RWPE1 (cell line): ENCODE results near the gene INTS13.

ENCODE experiments used
- CTCF ChIA-PET: fragments of 350-600 bp; sonication (Branson Sonifier 250); formaldehyde crosslinking; extraction: SDS; loops from one replicate; lab custom pipeline; 2021; lab: Yijun Ruan, JAX
- POLR2A ChIA-PET: fragments of 400-600 bp; formaldehyde crosslinking; extraction: SDS; loops from one replicate; lab custom pipeline; 2020; ENCODE audit warnings: antibody characterized with exemption; ENCODE audit not compliant: low non-redundant PET; lab: Yijun Ruan, JAX
- DNase-seq: peaks from one replicate; pipeline ENCODE4 v3.0.0; 2012; ENCODE audit warnings: low spot score
- H3K27ac ChIP-seq: fragments of 450-650 bp; 2 replicates; pipeline ENCODE4 v1.5.1; 2017
- CTCF ChIP-seq: fragments of 450-650 bp; conservative IDR thresholded peaks from 2 replicates; pipeline ENCODE4 v1.5.1; 2017; ENCODE audit warnings: low read depth, mild to moderate bottlenecking

INTS13 gene

GRCh38 chr12:26872625-26873024 is 65.2 kb downstream of the INTS13 start:
- no peak overlapping the region for H3K27ac ChIP-seq
- DNase-seq = no peak
- TF ChIP-seq CTCF = no peak
- CTCF ChIA-PET = no interaction called here
- POLR2A ChIA-PET = no interaction called here

- POLR2A ChIA-PET = no interaction called here
Observed at GRCh38 chr12:26871985-26872384, 65.8 kb downstream of the INTS13 start.

GRCh38 chr12:26870491-26871419 is 67.0 kb downstream of the INTS13 start:
- ChIA-PET POLR2A (interaction anchor here (0.5 kb wide), 1 partner anchor 940 kb away, joined by 3 read pairs; no protein-coding TSS in a partner anchor), CTCF (interaction anchor here (0.7 to 1.5 kb wide), 2 partner anchors 9 to 14 kb away, joined by 5 to 6 read pairs; no protein-coding TSS in a partner anchor)
- H3K27ac ChIP-seq = peak overlapping the region; percentile 90
- DNase-seq = no peak
- no peak for TF ChIP-seq CTCF

More at GRCh38 chr12:26871985-26872384, 65.8 kb downstream of the INTS13 start:
- CTCF ChIA-PET = interaction anchor here (0.7 kb wide), 2 partner anchors 54 to 350 kb away, joined by 3 to 6 read pairs; no protein-coding TSS in a partner anchor
- no peak for TF ChIP-seq CTCF
- no peak for DNase-seq
- no peak overlapping the region for H3K27ac ChIP-seq

GRCh38 chr12:26869908-26870459 is 67.8 kb downstream of the INTS13 start:
- no peak for DNase-seq
- TF ChIP-seq CTCF = no peak
- ChIA-PET CTCF (interaction anchor here (0.7 to 1.5 kb wide), 2 partner anchors 10 to 15 kb away, joined by 5 to 6 read pairs; no protein-coding TSS in a partner anchor), POLR2A (interaction anchor here (0.5 kb wide), 1 partner anchor 940 kb away, joined by 3 read pairs; no protein-coding TSS in a partner anchor)
- peak overlapping the region; percentile 90 for H3K27ac ChIP-seq

GRCh38 chr12:26869104-26869494 is 68.7 kb downstream of the INTS13 start:
- ChIA-PET POLR2A (no interaction called here), CTCF (no interaction called here)
- no peak for DNase-seq
- no peak for TF ChIP-seq CTCF
- H3K27ac ChIP-seq = peak overlapping the region; percentile 90

- TF ChIP-seq CTCF = no peak
- POLR2A ChIA-PET = no interaction called here
- H3K27ac ChIP-seq = no peak overlapping the region
Observed at GRCh38 chr12:26868447-26869103, 69.2 kb downstream of the INTS13 start.

More at GRCh38 chr12:26868447-26869103, 69.2 kb downstream of the INTS13 start:
- no peak for DNase-seq
- CTCF ChIA-PET = interaction anchor here (0.9 kb wide), 1 partner anchor 17 kb away, joined by 5 read pairs; no protein-coding TSS in a partner anchor
